NCI-H345 (cell line): ENCODE results near the gene AEBP1.

ENCODE experiments used
- DNase-seq: peaks from one replicate; lab custom pipeline; 2025; lab: John Stamatoyannopoulos, UW

The AEBP1 gene

DNA sequence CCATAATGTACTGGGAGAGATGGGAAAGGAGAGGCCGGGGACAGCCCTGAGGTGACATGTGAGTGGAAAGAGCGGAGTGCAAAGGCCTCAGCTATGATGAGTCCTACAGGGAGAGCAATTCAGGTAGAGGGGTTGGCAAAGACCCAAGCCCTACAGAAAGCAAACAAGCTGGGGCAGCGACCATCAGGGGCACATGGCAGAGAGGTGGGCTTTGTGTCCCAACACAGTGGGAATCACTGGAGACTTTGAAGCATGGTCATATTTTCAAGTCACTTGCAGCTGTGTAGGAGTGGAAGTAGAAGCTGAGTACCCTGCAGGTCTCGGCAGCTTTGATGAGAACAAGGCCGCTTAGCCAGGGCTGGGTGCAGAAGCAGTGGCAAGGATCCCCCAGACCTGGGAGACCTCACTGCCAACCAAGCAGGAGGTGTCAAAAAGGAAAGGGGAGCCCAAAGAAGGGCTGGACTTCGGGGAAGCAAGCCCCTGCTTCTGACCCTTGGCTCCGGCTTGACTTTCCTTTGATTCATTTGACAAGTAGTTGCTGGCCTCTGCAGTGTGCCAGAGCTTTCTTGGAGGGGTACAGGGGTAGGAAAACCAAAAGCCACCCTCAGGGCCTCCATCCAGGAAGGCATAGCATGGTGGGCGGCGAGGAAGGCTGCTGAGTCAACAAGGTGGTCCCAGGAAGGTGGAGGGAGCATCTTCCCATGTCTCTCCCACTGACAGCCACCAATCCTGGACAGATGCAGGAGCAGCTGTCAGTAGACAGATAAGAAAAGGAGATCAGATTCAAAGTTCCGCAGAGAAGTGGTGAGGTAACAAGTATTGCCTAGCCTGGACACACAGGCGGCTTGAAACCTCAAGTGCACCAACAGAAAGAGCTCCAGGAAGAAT is 36.8 kb upstream of the AEBP1 start:
- DNase-seq: no peak

DNA sequence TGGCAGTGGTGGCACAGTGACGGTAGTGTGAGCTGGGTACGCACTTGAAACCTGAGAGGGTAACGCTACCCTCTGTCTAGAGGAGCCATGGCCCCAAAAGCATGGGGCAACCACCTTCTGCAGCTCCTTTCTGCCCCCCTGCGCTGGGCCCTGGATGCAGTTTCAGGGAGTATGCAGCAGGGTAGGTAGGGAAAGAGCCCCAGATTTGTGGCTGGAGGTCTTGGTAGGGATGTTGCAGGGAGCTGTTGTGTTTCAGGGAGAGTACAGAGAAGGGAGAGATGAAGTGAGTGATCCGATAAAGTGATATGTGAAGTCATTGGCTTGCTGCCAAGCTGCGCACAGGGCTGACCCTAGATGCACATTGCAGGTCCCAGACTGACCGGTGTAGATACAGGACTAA is 36.1 kb upstream of the AEBP1 start:
- DNase-seq: no peak

DNA sequence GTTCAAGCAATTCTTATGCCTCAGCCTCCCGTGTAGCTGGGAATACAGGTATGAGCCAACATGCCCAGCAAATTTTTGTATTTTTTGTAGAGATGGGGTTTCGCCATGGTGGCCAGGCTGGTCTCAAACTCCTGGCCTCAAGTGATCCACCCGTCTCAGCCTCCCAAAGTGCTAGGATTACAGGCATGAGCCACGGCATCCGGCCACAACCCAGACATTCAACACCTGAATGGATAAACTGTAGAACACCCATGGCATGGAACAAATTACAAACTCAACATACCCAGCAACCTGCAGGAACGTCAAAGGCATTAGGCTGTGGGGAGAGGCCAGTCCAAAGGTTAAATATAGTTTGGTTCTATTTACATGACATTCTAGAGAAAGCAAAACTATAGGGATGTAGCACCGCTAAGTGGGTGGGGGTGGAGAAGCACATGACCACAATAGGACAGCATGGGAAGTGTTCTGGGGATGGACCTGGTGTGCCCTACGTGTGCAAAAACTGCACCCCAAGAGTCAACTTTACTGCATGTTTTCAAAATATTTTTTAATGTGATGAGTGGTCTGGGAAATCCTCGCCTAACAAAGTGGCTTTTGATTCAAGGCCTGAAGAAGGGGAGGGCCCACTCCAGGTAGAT is 32.3 kb upstream of the AEBP1 start:
- no peak for DNase-seq

DNA sequence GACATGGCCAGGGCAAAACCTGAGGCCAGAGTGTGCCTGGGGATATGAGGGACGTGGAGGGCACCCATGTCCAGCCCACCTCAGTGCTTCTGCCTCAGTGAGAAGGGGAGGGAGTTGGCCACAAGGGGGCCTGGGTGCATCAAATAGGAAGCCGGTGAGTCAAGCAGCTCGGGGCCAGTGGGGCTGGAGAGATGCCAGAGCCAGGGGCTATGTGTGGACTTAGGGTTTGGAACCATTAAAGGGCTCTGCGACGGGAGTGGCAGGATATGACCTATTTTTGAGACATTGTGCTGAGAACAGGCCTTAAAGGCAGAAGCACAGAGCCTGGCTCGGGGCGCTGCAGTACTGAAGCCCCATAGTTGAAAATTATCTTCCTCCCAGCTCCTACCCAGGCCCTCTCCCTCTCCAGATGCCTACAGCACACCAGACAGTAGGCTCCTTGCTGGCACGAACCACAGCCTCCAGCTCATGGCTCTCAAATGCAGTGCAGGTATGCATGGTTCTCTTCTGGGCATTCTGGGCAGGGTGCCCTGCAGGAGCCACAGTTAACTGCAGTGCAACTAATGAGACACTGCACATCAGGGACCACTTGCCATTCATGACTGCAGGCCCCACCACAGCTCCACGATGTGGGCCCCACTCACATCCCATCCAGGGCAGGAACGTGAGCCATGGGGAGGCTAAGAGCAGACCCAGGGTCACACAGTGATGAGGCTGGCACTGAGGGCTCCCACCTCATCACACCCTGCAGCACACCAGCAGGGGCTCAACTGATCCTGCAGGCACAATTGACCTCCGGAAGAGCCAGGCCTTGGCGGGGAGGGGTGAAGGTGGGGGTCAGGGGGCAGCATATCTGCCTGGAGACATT is 31.5 kb upstream of the AEBP1 start:
- peak; percentile 39 for DNase-seq

DNA sequence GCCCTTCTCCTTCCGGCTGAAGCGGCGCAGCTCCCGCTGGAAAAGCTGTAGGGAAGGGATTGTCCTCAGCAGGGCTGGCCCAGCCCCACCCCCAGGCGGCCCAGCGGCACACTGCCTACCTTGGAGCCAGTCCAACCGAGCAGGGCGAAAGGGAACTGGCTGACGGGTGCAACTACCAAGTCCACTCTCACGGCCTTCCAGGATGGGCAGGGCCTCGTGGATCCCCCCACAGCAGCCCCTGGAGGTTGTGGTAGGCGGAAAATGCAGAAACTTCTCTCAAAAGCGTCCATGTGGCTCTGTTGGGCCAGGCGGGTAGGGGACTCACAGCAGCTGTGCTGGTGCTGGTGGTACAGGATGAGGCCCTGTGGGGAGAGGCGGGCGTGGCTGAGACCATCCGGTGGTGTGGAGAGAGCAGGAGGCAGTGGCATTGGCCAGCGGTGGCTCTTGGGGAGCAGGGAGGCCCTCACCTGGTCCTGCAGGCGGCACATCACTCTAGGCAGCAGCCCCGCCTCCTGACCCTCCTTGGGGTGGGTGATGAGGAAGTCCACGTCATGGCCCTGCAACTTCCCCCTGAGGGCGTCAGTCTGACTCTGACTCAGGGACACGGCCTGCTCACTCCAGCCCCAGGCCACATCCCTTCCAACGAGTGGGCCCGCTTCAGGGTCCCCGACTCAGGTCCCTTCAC is 30.3 kb upstream of the AEBP1 start:
- DNase-seq: no peak

DNA sequence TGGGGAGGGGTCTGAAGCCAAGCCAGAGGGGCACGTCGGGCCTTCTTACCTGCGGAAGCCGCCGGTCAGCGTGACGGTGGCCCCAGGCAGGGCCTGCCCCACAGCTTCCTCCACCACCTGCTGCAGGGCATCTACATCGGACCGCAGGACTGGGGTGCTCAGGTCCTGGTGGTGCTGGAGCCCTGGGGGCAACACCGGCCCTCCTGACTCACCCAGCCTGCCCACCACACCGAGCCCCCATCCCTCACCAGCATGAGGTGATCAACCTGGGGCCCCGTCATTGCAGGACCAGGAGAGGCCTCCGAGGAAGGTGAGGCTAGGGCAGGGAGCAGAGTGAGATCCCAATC is 29.8 kb upstream of the AEBP1 start:
- DNase-seq: no peak

DNA sequence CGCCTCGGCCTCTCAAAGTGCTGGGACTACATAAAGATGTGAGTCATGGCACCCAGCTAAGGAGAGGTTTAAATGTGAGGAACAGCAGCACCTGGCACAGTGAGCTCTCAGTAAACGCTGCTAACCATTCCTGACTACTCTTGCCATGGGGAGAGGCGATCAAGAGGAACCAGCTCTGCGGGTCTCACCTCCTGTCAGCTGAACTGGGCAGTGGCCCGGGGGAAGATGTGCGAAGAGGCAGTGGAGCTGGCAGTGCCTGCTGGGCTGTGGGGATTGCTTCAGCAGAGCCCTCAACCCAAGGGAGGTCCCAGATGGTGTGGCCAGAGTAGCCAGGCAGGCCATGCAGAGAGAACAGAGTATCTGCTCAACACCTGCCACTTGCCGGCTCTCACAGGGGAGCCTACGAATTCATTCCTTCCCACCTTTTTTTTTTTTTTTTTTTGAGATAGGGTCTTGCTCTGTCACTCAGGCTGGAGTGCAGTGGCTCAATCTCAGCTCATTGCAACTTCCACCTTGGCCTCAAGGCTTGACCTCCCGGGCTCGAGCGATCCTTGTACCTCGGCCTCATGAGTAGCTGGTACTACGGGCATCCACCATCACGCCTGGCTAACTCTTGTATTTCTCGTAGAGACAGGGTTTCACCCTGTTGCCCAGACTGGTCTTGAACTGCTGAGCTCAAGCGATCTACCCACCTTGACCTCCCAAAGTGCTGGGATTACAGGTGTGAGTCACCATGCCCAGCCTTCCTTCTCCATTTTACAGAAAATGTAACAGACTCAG is 28.7 kb upstream of the AEBP1 start:
- DNase-seq: no peak

DNA sequence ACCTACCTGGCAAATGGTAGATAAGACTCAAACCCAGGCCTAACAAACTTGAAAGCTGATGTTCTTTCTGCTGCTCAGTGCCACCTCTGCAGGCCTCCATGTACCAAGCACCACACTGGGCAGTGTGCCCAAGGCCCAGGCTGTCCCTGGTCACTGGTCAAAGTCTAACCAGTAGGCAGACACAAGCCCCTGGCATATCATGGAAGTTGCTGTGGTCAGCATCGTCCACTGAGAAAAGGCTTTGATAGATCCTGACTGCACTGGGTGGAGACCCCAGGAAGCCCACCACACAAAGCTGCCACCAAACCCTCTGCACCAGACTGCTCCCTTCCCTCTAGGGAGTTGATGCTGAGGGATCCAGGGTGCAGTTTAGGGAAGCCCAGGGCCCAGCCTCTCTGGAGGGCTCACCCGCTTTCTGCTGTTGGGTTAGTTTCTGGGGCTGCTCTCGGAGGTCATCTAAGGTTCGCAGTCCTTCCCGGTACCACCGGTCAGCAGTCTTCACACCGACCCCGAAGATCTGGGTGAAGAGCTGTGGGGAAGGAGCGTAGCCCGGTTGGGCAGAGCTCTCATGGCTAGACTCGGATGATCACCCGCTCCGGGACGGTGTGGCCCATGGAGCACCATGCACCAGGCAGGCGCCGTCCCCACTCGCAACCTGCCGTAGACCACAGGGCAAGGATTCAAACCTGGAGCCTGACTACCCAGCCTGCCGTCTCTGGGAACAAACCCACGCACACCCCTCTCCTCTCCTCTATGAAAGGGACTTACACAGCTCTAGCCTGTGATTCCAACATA is 27.8 kb upstream of the AEBP1 start:
- DNase-seq: no peak

DNA sequence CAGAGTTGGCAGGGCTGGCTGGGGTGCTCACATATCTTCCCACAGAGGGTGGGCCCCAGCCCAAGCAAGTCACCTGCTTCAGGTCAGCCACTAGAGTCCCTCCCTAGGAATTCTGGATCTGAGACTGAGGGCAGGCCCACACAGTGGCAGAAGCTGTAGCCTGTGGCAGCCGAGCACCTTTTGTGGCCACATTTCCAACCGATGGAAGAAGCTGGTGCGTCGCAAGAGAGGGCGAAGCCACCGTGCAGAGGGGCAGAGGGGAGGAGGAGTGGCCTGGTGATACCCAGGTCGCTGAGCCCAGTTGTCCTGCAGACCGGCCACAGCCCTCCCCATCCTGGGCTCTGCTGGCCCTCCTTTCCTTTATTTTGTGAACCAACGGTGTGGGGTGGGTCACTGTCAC is 27.1 kb upstream of the AEBP1 start:
- DNase-seq: no peak

DNA sequence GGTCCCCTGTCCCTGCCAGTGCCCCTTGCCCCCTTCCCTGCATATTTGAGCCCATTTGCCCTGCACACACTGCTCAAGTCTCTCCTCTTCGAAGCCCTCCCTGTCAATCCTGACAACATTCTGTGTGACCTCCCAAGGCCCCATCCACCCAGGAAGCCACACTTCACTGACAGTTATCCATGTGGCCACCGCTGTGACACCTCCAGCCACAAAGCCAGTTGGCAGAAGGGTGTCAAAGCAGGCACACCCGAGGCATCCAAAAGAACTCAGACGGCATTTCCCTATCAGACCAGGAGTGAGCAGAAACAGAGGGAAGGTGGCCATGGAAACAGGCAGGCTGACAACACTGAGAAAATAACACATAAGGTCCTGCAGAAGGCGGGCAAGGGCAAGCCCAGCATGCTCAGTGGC is 26.5 kb upstream of the AEBP1 start:
- DNase-seq: no peak

DNA sequence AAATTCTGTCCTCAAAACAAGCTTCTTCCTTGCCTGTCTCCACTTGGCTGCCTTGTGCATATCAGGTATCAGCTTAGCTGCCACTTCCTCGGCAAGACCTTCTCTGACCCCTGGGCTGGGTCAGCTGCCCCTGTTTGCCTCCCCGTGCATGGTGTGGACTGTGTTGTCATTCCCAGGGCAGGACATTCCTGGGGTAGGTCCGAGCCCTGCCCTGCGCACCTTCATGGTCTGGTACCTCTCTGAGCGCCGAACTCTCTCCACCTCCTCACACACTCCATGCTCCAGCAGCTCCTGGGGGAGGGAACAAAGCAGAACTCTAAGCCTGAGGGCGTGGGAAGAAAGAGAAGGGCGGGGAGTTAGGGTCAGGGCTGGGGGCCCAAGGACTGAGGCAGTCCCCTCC is 25.6 kb upstream of the AEBP1 start:
- no peak for DNase-seq

DNA sequence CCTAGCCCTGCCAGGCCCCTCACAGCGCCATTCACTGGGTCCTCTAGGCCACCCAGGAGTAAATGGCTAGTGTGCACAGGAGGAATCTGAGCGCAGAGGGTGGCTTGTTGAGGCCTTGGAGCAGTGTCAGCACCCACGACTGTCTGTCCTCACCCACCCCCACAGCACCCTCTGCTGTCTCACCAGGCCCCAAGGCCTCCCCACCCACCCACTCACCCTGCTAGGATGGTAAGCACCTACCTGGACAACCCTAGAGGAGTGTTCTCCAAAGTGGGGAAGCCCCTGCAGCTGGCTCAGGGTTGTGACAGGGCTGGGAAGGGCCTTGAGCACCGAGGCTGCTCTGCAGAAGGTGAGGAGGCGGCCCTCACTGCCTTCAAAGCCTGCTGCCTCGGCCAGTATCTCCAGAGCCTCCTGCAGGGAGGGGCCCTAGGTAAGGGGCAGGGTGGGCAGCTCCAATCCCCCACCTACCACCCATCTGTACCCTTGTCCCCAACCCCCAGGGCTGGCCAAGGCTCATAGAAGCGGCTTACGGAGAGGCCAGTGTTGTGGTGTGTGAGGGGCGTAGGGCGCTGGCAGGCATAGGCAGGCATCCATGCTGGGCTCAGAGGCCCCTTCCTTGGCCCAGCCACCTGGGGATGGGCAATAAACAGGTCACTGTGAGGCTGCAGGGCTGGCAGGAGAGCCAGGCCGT is 24.7 kb upstream of the AEBP1 start:
- DNase-seq: no peak

DNA sequence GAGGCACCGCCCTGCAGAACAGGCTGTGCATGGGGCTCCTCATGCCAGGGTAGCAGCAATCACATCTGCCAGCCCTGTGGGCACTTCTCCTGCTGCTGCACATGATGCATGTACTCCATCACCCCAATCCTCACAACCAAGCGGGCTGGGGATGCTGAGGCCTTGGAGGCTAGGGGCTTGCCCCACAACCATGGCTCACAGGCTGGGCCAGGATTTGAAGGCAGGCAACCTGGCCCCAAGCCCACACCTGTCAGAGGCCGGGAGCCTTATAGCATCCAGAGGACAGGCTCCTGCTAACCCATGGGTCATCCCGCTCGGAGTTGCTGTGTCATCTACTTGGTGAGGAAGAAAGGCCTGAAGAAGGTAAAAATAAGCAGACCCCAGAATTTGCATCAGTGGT is 24.0 kb upstream of the AEBP1 start:
- DNase-seq: no peak

DNA sequence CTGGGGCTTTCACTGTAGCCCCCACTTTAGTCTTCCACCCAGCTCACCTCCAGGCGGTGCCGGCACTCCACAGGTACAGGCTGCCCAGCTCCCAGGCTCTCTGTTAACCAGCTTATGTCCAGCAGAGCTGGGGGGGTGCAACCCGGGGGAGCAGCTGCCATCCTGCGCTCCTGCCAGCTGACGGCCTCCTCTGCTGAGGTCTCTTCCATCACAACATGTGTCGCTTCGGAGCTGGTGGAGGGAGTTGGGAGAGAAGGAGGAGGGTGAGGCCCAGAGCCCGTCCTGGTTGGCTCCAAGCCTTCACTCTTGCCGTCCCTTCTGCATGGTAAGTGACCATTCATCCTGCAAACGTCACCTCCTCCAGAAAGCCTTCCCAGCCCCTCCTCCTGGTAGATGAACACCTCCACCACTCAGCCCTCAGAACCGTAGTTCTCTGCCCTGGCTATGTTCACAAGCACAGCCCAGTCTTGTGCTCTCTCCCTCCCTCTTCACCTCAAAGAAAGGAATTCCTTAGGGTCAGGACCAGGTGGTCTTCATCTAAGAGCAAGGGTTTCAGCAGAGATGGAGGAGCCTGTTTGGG is 23.4 kb upstream of the AEBP1 start:
- DNase-seq: no peak

DNA sequence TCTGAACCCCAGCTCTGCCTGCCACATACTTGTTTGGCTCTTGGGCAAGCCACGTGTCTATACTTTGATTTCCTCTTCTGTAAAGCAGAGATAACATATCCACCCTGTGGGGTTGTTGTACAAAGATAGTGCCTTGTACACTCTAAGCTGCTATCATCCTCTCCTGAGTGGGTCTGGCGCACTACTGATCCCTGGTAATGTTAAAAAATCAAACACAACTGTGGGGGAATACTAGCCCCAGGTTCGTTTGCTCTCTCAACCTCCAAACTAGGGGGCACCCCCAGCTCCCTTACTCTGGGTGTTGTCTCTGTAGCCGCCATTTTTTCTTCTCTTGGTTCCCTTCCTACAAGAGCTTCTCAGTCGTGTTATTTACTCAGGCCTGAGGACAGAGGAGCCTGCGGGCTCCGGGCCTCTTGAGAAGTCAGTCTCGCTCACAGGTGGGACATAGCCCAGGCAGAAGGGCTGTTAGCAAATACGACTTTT is 22.8 kb upstream of the AEBP1 start:
- DNase-seq: no peak

DNA sequence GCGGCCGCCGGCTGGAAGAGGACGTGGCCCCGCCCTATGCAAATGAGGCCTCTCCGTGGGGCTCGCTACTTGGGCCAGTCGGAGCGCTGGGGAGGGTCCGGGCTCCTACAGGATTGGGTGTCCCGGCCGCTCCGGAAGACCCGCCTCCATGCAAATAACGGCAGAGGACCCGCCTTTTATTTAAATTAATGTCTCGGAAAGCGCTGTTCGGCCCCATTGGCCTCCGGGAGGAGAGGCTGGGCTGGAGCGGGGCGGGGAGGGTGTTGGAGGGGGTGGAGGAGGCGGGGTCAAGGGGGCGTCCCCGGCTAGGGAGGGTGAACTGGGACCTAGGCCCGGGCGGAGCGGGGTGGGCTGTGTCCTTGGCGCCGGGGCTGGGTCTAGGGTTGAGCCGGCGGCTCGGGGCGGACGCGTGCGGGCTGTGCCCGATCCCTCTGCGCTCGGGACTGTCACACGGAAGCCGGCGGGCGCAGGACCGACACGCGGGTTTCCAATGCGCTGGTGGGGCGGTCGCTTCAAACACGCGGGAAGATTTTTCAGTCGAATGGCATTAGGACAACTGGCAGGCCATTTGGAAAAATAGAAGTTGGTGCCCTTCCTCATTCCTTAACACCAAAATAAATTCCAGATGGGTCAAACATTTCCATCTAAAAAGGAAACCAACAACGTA is 21.5 kb upstream of the AEBP1 start:
- DNase-seq: peak; percentile 99

DNA sequence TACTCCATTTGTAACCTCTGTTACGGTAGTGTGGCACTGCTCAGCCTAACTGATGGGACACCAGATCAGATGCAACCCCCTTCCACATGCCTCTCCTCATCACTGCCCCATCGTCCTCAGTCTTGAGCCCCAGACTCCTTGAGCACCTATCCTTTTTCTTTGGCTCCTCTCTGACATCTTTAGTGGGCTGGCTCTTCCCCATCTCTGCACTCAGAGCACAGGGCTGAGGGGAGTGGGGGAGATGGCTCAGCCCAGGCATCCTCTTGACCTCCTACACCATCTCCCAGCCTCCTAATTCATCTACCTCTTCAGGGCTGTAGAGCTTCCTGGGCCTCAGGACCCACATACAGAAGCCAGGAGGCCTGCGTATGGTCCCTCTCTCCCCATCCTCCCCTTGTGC is 20.3 kb upstream of the AEBP1 start:
- DNase-seq: no peak

DNA sequence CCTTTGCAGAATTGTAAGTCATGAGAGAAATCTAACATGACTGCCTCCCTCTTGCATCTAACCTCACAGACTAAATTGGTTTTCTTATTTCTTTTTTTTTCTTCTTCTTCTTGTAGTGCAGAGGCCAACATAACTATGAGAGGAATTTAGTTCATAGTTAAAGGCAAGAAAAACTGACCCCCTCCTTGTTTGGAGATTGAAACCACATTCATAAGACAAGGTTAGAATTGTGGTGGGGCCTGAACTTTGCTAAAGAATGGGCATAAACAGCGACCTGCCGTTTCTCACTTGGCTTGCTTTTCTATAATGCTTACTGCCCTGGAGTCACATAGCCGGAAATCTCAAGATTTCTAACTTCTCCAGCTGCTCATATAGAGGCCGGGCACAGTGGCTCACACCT is 19.4 kb upstream of the AEBP1 start:
- DNase-seq: no peak

DNA sequence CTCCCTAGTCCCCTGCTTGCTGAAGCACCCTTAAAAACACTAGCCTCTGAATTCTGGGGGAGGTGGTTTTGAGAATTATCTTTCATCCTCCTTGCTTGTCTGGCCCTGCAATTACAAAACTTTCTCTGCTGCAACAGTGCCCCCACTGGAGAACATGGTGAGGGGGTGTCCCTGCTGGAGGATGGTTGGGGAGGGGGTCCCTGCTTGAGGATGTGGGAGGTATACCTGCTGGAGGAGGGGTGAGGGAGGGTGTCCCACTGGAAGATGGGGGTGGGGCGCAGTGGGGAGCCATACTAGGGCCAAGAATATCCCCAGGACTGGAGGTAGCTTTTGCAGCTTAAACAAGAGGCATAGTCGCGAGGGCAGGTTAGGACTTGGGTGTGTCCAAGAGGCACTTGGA is 18.6 kb upstream of the AEBP1 start:
- DNase-seq: no peak
